ENCODE results near the gene SPTBN1. TPM values are rescaled to one million over a fixed set of nuclear protein-coding genes. Genes with fewer than 3 reads are reported as not detected.

Gene SPTBN1
- total and polyA plus RNA-seq, 2 of the 13 experiments (the other 11 are each of a cell fraction or from before 2014, with no cell fraction given) = 123 to 299 TPM

DNA sequence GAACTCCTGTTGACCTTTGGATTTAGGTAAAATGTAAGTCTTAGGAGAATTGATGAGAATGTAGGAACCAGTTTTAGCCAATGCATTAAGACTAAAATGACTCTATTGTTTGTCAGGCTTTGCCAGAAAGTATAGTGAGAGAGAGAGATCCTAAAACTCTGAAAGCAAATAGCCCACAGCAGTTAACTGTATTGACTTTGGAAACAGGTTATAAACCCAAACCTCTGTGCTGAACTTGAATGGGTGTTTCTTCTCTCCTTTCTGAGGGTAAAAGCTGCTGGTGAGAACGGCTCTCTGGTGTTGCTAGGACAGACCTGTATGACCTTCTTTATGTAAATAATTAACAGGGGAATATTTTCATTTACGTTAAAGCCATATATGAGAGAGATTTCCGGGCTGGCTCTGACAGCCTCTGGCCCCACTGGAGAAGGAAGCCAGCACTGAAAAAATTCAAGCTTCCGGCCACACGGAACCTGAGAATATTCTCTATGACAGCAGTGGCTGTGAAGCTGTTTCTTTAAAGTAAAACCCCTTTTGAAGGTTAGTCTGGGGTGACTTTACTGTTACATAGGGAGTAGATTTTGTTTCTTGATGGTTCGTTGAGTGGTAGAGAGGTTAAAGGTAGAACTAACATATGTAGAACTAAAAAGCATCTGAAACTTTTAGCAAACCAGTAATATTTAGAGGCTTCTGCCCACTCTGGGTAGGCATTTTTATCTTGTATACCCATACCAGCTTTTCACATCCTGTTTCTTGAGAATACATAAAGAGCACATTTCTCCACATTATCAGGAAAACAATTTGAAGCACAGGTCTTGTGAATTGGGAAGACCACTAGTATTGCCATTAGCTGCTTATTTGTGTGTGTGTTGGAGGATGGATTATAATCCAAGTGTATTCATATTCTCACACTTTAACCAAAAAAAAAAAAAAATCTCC lies 123.8 kb downstream of the SPTBN1 start (continued):
- TF ChIP-seq ZBTB26 (CRISPR knock-in tag; IDR thresholded peaks at IDR 0.05; ENCODE audit: borderline replicate concordance) = no peak
- TF ChIP-seq ERF (CRISPR knock-in tag; IDR thresholded peaks at IDR 0.05) = peak; percentile 73; the same call in 1 of the 2 replicates
- peak; percentile 79 for TF ChIP-seq RARA (CRISPR knock-in tag; IDR thresholded peaks at IDR 0.05)
- no peak for TF ChIP-seq CTCF (CRISPR knock-in tag; IDR thresholded peaks at IDR 0.05)
- peak; percentile 84 for TF ChIP-seq PITX1 (CRISPR knock-in tag; IDR thresholded peaks at IDR 0.05)
- no peak for TF ChIP-seq ZFP82 (CRISPR knock-in tag; IDR thresholded peaks at IDR 0.05; ENCODE audit: borderline replicate concordance)
- no peak for TF ChIP-seq ZNF484 (CRISPR knock-in tag; IDR thresholded peaks at IDR 0.05; ENCODE audit: borderline replicate concordance, low read depth)
- 0 out of 2 replicates have a peak, but pooled peaks have one; percentile 39 for TF ChIP-seq ZFP1 (CRISPR knock-in tag; IDR thresholded peaks at IDR 0.05)
- TF ChIP-seq, protein P1, sequence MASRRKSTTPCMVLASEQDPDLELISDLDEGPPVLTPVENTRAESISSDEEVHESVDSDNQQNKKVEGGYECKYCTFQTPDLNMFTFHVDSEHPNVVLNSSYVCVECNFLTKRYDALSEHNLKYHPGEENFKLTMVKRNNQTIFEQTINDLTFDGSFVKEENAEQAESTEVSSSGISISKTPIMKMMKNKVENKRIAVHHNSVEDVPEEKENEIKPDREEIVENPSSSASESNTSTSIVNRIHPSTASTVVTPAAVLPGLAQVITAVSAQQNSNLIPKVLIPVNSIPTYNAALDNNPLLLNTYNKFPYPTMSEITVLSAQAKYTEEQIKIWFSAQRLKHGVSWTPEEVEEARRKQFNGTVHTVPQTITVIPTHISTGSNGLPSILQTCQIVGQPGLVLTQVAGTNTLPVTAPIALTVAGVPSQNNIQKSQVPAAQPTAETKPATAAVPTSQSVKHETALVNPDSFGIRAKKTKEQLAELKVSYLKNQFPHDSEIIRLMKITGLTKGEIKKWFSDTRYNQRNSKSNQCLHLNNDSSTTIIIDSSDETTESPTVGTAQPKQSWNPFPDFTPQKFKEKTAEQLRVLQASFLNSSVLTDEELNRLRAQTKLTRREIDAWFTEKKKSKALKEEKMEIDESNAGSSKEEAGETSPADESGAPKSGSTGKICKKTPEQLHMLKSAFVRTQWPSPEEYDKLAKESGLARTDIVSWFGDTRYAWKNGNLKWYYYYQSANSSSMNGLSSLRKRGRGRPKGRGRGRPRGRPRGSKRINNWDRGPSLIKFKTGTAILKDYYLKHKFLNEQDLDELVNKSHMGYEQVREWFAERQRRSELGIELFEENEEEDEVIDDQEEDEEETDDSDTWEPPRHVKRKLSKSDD (CRISPR knock-in tag; IDR thresholded peaks at IDR 0.05; ENCODE audit: low read depth) = no peak
- peak; percentile 79 for TF ChIP-seq ASH2L (IDR thresholded peaks at IDR 0.05; ENCODE audit: insufficient read length, low read depth, low read length)
- peak; percentile 69 for TF ChIP-seq HMG20B (CRISPR knock-in tag; conservative IDR thresholded peaks at IDR 0.05)
- TF ChIP-seq, protein P2, sequence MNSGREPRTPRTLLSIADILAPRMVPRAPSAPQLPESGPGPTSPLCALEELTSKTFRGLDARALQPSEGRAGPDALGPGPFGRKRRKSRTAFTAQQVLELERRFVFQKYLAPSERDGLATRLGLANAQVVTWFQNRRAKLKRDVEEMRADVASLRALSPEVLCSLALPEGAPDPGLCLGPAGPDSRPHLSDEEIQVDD (CRISPR knock-in tag; IDR thresholded peaks at IDR 0.05; ENCODE audit: borderline replicate concordance) = no peak
- TF ChIP-seq KAT8 (CRISPR knock-in tag; IDR thresholded peaks at IDR 0.05) = peak; percentile 76
- peak; percentile 35 for TF ChIP-seq XRCC5 (optimal IDR thresholded peaks at IDR 0.05; ENCODE audit: low read length)
- TF ChIP-seq ESRRA (CRISPR knock-in tag; IDR thresholded peaks at IDR 0.05; ENCODE audit: low read depth) = no peak
- peak; percentile 63 for TF ChIP-seq ZNF18 (CRISPR knock-in tag; IDR thresholded peaks at IDR 0.05; ENCODE audit: insufficient replicate concordance)
- no peak for TF ChIP-seq NR3C1 (CRISPR knock-in tag; IDR thresholded peaks at IDR 0.05)
- peak; percentile 42 for TF ChIP-seq TBL1XR1 (IDR thresholded peaks at IDR 0.05; ENCODE audit: borderline replicate concordance, low read length, partially characterized antibody)
- TF ChIP-seq HNRNPH1 (optimal IDR thresholded peaks at IDR 0.05; ENCODE audit: low read depth, low read length) = no peak
- no peak for TF ChIP-seq ZNF724P (CRISPR knock-in tag; IDR thresholded peaks at IDR 0.05; ENCODE audit: borderline replicate concordance)
- no peak for TF ChIP-seq PTBP1 (IDR thresholded peaks at IDR 0.05; ENCODE audit: low read depth, low read length, poor library complexity, severe bottlenecking)
